Measurements from ENCODE around the gene KCNJ16.

KCNJ16 gene

DNA sequence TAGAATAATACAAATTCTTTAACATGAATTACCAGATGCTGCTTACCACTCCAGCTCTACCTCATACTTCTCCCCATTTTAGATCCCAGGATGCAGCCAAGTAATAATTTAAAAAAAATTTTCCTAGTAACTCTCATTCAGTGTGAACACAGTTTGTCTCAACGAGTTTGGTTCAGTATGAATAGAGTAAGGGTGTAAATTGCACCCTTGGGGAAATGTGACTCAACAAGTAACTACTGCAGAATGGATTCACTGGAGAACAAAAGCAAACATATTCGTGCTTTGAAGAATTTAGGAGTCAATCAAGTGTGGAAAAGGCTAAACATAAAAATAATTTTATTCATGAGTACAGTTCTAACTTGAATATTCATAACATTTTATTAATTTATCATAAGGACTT lies 23.0 kb downstream of the KCNJ16 start:
- DNase-seq (ENCODE audit: low read depth in 3 of 3), result no peak

DNA sequence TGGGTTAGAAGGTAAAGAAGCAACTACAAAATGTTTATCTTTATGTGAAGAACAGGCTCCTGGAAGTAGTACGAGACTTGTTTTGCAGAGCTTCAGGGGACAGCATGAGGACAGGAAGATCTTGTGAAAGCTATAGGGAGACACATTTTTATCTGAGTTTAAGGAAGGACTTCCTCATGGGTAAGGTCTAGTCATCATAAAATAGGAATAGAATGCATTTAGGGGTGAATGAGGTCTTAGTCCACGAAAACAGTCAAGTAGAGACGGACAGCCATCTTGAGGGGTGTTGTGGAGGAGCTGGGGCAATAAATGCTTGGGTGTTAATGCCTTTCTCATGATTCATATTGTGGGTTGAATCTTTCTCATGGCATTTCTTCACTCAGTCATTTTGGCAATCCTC lies 24.3 kb downstream of the KCNJ16 start:
- no peak for DNase-seq (ENCODE audit: low read depth in 3 of 3)

DNA sequence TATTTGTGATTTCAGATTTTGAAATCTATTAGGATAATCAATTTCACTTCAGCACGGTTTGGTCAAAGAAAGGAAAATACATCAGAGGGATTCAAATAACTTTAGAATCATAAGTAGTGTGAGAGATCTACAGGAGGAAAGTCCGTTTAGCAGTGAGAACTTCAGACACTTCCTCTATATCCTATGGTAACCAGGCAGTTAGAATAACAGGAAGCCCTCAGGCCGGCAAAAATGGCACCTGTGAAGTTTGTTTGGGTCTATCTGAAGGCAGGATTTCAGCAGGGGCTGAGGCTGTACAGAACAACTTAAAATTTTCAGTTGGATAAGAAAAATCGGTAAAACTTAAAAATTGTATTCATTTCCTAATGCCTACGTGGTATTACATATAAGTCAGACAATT lies 24.9 kb downstream of the KCNJ16 start:
- DNase-seq (ENCODE audit: low read depth in 3 of 3), result no peak

DNA sequence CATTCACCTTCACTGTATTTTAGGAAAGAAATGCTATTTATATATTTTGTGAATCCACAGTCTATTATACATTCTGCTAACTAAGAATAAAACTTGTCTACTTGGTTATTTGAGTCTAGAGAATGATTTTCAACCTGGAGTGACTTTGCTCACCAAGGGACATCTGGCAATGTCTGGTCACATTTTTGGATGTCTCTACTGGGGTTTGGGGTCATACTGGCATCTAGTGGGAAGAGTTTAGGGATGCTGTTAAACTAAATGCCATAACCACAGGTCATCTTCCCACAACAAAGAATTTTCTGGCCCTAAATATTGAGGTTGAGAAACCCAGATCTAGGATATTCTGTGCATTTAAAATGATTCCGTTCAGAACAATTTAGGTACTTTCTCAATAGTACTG lies 26.0 kb downstream of the KCNJ16 start:
- no peak for DNase-seq (ENCODE audit: low read depth in 3 of 3)

DNA sequence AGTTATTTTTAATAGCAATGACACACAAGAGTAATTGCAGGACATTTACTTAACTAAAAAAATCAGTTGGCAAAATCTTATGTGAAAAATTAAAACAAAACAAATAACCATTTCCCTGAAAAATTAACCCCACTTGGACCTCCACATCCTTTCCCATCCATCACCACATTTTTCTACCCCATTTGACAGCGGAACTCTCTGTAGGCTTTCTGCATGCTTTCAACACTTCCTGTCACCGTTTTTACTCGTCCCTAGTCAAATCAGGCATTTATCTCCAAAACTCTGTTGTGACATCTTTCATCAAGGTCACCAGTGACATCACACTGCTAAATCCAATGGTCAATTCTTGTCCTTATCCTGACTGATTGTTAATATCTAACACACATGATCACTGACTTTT lies 27.5 kb downstream of the KCNJ16 start:
- DNase-seq (ENCODE audit: low read depth in 3 of 3), result no peak

DNA sequence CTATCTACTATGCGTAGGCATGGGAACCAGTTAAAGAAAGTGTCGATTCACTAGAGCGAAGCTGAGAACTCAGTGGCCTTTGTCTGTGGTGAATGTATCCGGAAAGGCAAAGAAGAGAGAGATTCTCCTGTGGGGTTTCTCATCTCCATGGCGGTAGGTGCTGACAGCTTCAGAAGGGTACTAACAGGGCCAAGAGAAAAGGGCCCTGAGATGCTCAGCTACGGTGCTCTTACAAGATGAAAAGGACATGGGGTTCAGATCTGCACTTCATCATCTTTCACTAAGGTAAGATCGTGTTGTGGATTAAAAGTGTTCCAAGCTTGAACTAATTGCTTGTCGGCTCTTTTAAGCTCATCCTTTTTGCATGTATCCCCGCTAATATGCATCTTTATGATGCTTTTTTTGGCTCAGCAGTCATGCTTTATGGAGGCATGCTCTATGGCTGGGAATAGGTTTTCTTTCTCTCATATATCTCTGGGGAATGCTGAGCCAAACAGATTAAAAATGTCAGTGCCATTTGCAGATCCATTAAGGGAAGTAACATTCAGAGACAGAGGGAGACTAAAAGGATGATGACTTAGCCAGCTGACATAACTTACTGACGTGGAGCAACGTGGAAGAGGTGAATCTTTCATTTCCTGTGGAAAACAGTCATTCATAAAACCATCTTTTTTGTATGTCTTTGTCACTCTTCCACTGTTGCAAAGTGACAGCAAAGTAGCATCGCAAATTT lies 29.9 kb downstream of the KCNJ16 start:
- no peak for DNase-seq (ENCODE audit: low read depth in 3 of 3)

DNA sequence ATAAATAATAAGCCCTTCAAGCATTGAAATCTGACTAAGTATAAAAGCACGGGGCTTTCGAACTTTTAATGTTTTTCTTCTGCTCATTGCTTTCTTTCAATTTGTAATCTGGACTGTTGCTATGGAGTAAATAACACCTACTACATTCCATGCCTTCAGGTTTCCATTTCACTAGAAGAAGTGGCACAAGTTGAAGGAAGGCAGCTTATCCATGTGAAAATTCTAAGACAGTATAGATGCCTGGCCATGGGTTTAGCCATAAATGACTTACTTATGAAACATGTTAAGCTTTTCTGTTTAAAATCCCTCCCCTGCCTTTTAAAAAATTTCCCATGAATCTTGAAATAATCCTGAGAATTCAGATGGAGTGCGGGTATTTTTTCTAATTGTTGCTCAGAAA lies 30.6 kb downstream of the KCNJ16 start:
- no peak for DNase-seq (ENCODE audit: low read depth in 3 of 3)

DNA sequence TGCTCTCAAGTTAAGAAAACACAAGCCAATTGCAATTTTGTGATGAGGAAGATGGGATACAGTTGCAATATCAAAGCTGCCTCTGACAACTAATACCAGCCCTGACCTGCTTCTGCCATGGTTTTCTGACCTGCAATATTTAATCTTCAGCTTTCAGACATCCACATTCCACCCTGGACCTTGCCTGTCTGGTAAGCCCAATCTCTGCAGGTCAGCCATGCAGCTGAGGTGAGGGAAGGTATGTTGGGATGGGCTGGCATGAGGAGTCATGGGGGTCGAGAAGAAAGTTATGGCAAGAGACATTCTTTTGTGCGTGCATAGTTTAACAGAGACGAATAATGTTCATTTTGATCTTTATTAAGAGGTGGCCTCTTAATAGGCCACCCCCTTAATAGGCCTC lies 31.5 kb downstream of the KCNJ16 start:
- no peak for DNase-seq (ENCODE audit: low read depth in 3 of 3)

DNA sequence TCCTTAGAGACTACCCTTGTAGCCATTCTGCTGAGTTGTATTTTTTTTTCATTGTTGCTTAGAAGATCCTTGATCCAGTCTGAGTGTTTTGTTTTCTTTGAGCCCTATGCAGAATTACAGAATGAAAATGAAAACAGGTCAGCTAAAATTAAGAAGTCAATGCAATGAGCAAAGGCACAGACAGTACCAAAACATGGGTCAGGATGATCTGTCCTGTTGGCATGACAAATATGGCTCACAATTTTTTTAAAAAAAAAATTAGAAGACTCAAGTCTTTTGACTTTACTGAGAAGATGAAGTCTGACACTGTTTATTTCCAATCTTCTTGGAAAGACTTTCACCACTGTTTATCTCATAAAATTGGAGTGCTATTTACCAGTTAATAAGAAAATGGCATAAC lies 32.4 kb downstream of the KCNJ16 start:
- no peak for DNase-seq (ENCODE audit: low read depth in 3 of 3)

DNA sequence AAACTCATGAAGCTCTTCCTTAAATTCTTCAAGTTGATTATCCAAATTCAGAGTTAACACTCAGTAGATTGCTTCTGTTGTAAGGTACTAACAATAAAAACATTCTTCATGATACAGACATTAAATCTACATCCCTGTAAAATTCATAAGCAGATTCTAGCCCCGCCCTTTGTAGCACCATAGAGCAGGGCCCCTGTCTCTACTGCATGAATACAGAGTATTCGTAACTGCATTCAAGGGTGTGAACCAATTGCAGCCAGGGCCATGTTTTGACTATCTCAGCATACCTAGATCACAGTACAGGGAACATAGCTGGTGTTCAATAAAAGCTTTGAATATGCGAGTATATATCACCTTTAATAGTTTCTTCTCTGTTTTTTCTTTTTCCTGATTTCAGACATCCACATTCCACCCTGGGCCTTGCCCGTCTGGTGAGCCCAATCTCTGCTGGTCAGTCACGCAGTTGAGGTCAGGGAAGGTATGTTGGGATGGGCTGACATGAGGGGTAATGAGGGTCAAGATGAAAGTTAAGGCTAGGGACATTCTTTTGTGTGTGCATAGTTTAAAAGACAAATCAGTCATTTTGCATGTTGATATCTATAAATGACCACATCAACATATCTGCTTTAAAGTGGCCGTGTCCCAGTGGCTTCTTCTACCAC lies 33.0 kb downstream of the KCNJ16 start:
- DNase-seq (ENCODE audit: low read depth in 3 of 3), result no peak

DNA sequence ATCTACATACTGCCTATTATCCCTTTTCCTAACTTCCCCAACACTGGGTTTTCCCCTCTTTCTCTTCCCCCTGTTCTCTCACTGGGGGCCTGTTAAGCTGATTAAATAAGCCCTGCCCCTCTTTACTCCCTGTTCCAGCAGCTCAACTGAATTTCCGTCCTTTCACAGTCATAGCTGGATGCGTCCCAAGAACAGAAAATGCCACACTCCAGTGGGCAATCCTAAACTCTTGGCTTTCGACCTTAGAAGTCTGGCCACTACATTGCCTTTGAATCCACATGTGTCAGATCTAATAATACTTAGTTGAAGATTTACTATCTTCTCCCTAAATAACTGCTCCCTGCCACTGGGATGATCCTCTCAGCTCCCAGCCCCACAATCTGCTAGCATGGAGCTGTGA lies 34.5 kb downstream of the KCNJ16 start:
- no peak for DNase-seq (ENCODE audit: low read depth in 3 of 3)

DNA sequence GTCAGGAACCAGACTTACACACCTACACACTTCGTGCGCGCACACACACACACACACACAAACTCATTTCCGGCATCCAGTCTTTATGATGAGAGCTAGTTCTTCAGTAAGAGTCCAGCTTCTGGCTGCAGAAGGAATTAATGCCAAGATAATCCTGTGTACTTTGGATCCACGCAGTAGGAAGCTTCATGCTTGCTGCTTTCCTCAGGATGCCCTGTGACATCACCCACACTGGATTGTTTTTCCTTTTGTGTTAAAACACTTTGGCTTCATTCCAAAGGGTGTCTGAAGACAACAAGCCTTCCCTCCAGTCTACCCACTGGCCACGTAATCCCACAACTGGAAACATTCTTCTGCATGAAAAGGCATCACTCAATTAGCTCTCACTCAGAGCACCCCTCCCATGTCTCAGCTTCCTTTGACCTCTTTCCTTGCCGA lies 35.4 kb downstream of the KCNJ16 start:
- no peak for DNase-seq (ENCODE audit: low read depth in 3 of 3)

DNA sequence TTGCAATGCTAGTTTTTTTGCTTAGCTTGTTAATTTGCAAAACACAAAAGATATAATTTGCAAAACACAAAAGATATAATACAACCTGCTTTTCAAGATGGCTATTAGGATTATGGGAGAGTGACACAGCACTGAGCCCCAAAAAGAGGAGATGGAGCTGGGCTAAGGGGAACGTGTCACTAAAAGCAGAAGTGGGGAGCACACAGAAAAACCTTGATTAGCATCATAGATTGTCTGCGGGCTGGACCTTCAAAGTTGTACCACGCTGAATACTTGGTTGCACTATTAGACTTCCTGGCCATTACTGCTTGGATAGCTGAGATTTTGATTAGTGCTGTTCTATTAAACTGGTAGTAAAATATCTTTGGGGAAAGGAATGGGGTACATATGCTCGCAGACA lies 36.2 kb downstream of the KCNJ16 start:
- DNase-seq (ENCODE audit: low read depth in 3 of 3), result no peak

DNA sequence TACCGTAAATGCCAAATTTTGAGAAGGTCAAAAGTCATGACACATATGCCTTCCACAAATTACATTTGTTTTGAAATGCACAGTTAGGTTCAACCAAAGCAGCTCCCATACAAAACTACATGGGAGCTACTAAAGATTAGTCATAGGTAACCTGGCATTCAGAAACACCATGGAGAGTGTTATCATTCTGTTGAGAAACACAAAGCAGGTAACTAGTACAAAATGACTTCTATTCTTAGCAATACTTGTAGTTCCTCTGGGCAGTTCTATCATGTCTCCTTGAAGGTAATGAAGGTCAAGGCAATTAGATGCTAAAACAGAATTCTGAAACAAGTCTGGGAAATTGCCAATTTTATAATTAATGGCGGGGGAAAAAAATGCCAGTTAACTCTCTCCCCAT lies 39.4 kb downstream of the KCNJ16 start:
- no peak for DNase-seq (ENCODE audit: low read depth in 3 of 3)

DNA sequence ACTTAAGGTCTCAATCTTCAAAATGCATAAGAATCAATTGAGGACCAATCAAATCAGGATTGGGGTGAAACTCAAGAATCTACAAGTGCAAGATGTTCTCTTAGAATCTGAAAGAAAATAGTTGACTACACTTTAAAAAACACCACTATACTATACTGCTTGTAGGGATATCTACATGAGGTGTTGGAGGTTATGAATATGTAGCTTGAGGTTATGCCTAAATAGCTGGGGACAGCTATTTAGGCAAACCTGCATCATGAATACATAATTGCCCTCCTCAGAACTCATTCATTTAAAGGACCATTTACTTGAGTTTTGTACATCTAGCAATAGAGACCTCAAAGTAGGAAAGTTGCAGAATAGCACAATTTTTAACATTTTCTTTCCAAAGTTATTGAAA lies 40.1 kb downstream of the KCNJ16 start:
- no peak for DNase-seq (ENCODE audit: low read depth in 3 of 3)

DNA sequence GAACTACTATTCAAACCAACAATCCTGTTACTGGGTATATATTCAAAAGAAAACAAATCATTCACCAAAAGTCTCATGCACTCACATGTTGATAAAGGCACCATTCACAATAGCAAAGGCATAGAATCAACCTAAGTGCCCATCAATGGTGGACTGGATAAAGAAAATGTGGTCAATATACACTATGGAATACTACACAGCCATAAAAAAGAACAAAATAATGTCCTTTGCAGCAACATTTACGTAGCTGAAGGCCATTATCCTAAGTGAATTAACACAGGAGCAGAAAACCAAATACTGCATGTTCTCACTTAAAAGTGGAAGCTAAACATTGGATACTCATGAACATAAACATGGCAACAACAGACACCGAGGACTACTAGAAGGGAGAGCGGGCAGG lies 41.9 kb downstream of the KCNJ16 start:
- DNase-seq (ENCODE audit: low read depth in 3 of 3), result no peak

DNA sequence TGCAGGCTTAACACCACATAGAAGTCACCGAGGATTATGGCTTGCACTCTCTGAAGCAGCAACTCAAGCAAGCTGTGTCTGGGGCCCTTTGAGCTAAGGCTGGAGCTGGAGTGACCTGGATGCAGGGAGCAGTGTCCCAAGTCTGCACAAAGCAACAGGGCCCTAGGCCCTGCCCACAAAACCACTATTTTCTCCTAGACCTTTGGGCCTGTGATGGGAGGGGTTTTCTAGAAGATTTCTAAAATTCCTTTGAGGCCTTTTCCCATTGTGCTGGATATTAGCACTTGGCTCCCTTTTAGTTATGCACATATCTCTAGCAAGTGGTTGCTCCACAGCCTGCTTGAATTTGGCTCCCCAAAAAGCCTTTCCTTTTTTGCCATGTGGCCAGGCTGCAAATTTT lies 44.5 kb downstream of the KCNJ16 start:
- DNase-seq (ENCODE audit: low read depth in 3 of 3), result no peak

DNA sequence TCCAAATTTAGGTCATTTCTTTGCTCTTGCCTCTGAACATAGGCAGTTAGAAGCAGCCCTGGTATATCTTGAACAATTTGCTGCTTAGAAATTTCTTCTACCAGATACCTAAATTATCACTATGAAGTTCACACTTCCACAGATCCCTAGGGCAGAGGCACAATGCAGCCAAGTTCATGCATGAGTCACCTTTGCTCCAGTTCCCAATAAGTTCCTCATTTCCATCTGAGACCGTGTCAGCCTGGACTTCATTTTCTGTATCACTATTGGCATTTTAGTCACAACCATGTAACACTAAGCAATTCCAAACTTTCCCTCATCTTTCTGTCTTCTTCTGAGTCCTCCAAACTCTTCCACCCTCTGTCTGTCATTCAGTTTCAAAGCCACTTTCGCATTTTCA lies 45.0 kb downstream of the KCNJ16 start:
- no peak for DNase-seq (ENCODE audit: low read depth in 3 of 3)

DNA sequence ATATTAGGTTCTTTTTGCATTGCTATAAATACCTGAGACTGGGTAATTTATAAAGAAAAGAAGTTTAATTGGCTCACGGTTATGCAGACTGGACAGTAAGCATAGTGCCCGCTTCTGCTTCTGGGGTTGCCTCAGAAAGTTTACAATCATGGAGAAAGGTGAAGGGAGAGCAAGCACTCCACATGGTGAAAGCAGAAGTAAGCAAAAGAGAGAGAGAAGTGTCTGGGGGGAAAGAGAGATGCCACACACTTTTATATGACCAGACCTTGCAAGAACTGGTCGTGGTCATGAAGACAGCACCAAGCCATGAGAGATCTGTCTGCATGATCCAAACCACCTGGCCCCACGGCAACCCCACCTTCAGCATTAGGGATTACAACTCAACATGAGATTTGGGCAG lies 45.4 kb downstream of the KCNJ16 start:
- DNase-seq (ENCODE audit: low read depth in 3 of 3), result no peak

DNA sequence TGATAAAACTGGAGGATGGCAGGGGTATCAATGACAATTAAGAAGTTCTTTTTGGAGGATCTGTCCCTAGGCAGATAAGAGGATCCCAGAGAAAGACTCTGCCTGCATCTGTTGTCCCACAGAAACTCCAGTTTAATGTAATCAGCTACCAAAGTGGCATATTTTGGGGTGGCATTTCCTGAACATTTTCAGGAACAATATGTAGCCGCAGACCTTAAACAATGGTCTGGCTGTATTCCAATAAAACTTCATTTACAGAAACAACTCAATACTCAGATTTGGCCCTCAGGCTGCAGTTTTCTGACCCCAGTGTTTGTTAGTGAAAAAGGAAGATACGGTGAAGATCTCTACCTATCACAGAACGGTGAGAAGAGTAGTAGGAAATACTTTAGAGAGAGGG lies 46.1 kb downstream of the KCNJ16 start:
- no peak for DNase-seq (ENCODE audit: low read depth in 3 of 3)

DNA sequence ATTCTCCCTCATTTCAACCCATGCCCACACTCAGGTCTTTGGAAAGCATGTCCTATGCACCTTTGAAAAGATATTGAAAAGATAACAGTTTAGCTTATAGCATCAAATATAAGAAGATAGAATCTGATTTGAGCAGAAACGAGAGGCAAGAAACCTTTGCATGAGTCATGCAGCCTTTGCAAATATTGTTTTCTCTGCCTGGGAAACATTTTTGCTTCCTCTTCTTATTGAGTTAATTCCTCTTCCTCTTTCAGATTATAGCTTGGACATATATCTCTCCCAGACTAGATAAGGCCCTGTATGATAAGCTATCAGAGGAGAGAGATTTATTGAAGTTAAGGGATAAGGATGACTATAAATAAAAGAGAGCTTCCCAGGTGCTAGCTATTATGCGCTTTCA lies 48.2 kb downstream of the KCNJ16 start:
- no peak for DNase-seq (ENCODE audit: low read depth in 3 of 3)

DNA sequence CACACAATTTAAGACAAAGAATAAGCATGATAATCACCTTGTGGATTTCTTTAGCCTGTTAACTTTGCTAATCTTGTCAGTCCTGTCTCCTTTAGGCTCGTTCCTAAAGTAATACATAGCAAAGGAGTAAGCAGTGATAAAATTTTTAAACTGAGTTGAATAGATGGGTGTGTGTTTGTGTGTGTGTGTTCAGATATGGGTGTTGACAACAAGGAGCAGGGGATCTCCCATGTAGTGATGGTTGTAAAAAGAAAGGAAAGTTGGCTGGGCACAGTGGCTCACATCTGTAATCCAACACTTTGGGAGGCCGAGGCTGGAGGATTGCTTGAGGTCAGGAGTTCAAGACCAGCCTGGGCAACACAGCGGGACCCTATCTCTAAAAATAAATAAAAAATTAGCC lies 49.7 kb downstream of the KCNJ16 start:
- DNase-seq (ENCODE audit: low read depth in 3 of 3), result no peak

DNA sequence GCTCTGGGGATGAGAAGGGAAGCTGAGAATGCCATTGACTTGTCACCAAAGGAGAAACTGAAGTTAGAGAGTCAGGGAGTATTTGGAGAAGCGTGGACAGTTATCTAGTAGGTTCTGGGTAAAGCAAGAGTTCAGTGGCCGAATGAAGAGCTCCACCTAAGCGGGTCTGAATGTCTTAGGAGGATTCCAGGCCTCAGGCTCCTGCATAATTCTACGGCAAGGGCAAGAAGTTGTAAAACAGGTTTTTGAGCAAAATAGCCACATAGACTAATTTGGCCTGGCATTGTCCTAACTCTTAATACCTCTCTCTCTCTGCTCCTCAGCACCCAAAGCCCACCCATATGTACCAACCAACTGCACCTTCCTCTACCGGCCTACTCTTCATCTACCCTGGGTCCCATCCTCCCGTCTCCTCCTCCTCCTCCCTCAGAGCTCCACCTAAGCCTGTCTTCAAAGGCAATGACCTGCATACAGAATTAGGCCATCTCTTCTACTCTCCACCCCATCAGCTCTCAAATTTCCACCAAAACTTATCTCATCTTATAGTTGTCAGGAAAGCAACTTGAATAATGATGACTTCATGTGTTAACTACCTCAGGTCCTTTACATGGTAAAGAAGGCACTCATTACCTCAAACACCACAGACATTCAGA lies 52.3 kb downstream of the KCNJ16 start:
- no peak for DNase-seq (ENCODE audit: low read depth in 3 of 3)

Measured in stimulated activated CD4-positive, alpha-beta T cell treated with anti-CD3 and anti-CD28 coated beads, TNF-alpha, amount 100 ng/mL, for 48 hours (primary cell).